GM12878 (cell line): Measurements from ENCODE around the gene SLC36A4. TPM values are rescaled to one million over a fixed set of nuclear protein-coding genes. Genes with fewer than 3 reads are reported as not detected.

Experiments used
- DPF2 ChIP-seq: fragments of 450-650 bp; IDR thresholded peaks from 2 replicates; pipeline ENCODE4 v1.6.1; 2017; ENCODE audit warnings: mild to moderate bottlenecking
- HCFC1 ChIP-seq: fragments of 150-350 bp; IDR thresholded peaks from 2 replicates; pipeline ENCODE4 v1.6.1; 2014; ENCODE audit warnings: low read length
- HDGF ChIP-seq: fragments of 450-650 bp; IDR thresholded peaks from 2 replicates; pipeline ENCODE4 v1.6.1; 2016; ENCODE audit warnings: antibody characterized with exemption
- MLLT1 ChIP-seq: fragments of 450-650 bp; IDR thresholded peaks from 2 replicates; pipeline ENCODE4 v1.6.1; 2016; ENCODE audit warnings: mild to moderate bottlenecking
- MXI1 ChIP-seq: fragments of 150-350 bp; IDR thresholded peaks from 2 replicates; pipeline ENCODE4 v1.6.1; 2011; ENCODE audit warnings: low read depth, mild to moderate bottlenecking, inconsistent platforms, low read length, improper control_type of control experiment
- NBN ChIP-seq: fragments of 450-650 bp; IDR thresholded peaks from 2 replicates; pipeline ENCODE4 v1.6.1; 2016
- NFYB ChIP-seq: IDR thresholded peaks from 2 replicates; pipeline ENCODE4 v1.6.1; 2011; ENCODE audit warnings: low read depth, mild to moderate bottlenecking, low read length, improper control_type of control experiment, moderate library complexity; ENCODE audit not compliant: insufficient read depth
- POLR2AphosphoS2 ChIP-seq: IDR thresholded peaks from 2 replicates; pipeline ENCODE4 v1.6.1; 2011; ENCODE audit warnings: low read depth, mild to moderate bottlenecking, low read length, improper control_type of control experiment, moderate library complexity
- ZBTB4 ChIP-seq: fragments of 450-650 bp; formaldehyde crosslinking; IDR thresholded peaks from 2 replicates; pipeline ENCODE4 v1.4.0; 2022; ENCODE audit warnings: mild to moderate bottlenecking, moderate library complexity
- ZNF384 ChIP-seq: IDR thresholded peaks from 2 replicates; pipeline ENCODE4 v1.6.1; 2012; ENCODE audit warnings: low read depth, mild to moderate bottlenecking, low read length, improper control_type of control experiment, borderline replicate concordance
- polyA plus RNA-seq, 11 experiments: library from polyadenylated mRNA; depleted of rRNA in 4 of 11; unstranded in 6 of 11; stranded (reverse) in 5 of 11; fragments of >200 nt; fragmentation: Nextera tagmentation in 4 of 11; fragmentation: Illumina TruSeq in 1 of 11; extraction: Ambion mirVana in 4 of 11; extraction: Trizol in 1 of 11; gene quantifications; 1 replicate in 1 of 11; 2 replicates in 10 of 11; pipeline versions ENCODE4 v1.2.1 to v1.2.3, GENCODE V29; 2011 to 2016; ENCODE audit warnings: inconsistent platforms in 2 of 11, missing spikeins in 2 of 11, low read depth in 1 of 11
- total RNA-seq, 4 experiments: library from RNA; depleted of rRNA in 3 of 4; stranded (reverse); fragments of >200 nt in 3 of 4; fragmentation: Illumina TruSeq in 1 of 4; extraction: Trizol in 1 of 4; gene quantifications; 2 replicates each; pipeline versions ENCODE4 v1.2.1 to v1.2.3, GENCODE V29; 2013 to 2021

The SLC36A4 gene
- total and polyA plus RNA-seq, 10 of the 15 experiments (the other 5 are each of a cell fraction or from before 2014, with no cell fraction given), result 1.4 to 12.5 (median 5.2) TPM

GRCh38 chr11:93199616-93200015, 1.8 kb upstream of the SLC36A4 start (continued):
- TF ChIP-seq ZBTB4 (CRISPR knock-in tag) (no peak), MXI1 (no peak), NFYB (no peak), HDGF (no peak), POLR2AphosphoS2 (no peak), DPF2 (no peak), ZNF384 (no peak), HCFC1 (no peak), NBN (no peak), MLLT1 (no peak)
